DOHH2 (cell line): ENCODE results near the gene SLC41A1.

ENCODE experiments used
- EZH2phosphoT487 ChIP-seq: fragments of 200-600 bp; sonication (generic); IDR thresholded peaks from 2 replicates; pipeline ENCODE4 v1.6.1; 2017; ENCODE audit warnings: borderline replicate concordance, mild to moderate bottlenecking, antibody characterized with exemption, low read length, moderate library complexity, mixed read lengths
- TF ChIP-seq, protein P1 (sequence below): fragments of 200-600 bp; sonication (generic); IDR thresholded peaks from one replicate; pipeline ENCODE4 v1.5.1; 2014; ENCODE audit warnings: antibody characterized with exemption, mild to moderate bottlenecking, low read depth, low read length; ENCODE audit not compliant: poor library complexity, severe bottlenecking

DNA sequence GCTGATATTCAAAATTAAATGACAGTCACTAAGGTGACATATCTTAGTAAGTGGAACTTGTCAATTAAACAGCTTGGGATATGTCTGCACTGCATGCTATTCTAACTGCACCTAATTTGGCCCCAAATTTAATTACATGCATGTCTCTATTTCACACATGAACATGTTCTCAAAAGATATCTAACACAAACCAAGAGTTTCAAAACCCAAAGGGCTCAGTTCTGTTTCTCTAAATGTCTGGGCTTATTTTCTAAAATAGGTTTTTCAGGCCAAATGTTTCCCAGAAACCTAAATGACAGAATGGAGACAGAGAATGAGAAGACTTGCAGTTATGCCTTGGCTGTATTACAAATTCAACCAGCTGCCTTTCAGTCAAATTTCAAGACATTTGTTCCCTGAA is 49.0 kb downstream of the SLC41A1 start:
- TF ChIP-seq, protein P1, sequence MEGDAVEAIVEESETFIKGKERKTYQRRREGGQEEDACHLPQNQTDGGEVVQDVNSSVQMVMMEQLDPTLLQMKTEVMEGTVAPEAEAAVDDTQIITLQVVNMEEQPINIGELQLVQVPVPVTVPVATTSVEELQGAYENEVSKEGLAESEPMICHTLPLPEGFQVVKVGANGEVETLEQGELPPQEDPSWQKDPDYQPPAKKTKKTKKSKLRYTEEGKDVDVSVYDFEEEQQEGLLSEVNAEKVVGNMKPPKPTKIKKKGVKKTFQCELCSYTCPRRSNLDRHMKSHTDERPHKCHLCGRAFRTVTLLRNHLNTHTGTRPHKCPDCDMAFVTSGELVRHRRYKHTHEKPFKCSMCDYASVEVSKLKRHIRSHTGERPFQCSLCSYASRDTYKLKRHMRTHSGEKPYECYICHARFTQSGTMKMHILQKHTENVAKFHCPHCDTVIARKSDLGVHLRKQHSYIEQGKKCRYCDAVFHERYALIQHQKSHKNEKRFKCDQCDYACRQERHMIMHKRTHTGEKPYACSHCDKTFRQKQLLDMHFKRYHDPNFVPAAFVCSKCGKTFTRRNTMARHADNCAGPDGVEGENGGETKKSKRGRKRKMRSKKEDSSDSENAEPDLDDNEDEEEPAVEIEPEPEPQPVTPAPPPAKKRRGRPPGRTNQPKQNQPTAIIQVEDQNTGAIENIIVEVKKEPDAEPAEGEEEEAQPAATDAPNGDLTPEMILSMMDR = no peak
- no peak for TF ChIP-seq EZH2phosphoT487
